ENCODE measurements around the gene PCMT1.

DNA sequence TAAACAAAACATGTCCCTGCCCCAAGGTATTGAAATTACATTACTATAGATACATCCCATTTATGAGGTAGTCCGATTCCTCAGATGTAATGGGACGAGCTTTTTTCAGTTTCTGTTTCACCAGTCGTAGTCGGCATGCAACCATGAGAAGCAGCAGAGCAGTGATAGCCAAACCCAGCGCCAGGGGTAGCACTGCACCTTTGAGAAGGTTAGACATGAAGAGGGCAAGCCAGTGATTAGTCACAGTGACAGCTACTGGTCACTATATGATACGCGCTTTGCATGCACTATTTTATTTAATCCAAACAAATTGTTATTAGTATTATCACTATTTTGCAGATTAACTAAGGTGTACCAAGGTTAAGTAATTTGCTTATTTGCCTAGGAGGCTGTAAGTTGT is 71.0 kb downstream of the PCMT1 start:
- TF ChIP-seq, protein P1, sequence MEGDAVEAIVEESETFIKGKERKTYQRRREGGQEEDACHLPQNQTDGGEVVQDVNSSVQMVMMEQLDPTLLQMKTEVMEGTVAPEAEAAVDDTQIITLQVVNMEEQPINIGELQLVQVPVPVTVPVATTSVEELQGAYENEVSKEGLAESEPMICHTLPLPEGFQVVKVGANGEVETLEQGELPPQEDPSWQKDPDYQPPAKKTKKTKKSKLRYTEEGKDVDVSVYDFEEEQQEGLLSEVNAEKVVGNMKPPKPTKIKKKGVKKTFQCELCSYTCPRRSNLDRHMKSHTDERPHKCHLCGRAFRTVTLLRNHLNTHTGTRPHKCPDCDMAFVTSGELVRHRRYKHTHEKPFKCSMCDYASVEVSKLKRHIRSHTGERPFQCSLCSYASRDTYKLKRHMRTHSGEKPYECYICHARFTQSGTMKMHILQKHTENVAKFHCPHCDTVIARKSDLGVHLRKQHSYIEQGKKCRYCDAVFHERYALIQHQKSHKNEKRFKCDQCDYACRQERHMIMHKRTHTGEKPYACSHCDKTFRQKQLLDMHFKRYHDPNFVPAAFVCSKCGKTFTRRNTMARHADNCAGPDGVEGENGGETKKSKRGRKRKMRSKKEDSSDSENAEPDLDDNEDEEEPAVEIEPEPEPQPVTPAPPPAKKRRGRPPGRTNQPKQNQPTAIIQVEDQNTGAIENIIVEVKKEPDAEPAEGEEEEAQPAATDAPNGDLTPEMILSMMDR (IDR thresholded peaks at IDR 0.05), result no peak
- no peak for TF ChIP-seq POLR2AphosphoS5 (IDR thresholded peaks at IDR 0.05)
- no peak for TF ChIP-seq EP300 (IDR thresholded peaks at IDR 0.05)
- no peak for TF ChIP-seq POLR2A (IDR thresholded peaks at IDR 0.05)
